Activated B cell treated with CpG ODN at 0.5 μM for 24 hours (primary cell): ENCODE results near the gene QRSL1. TPM values are rescaled to one million over a fixed set of nuclear protein-coding genes. Genes with fewer than 3 reads are reported as not detected.
"Not testable (repeated sequence)": the region's sequence is repeated elsewhere in the genome, so short reads cannot be mapped to it uniquely, and the experiment has no call there.

Experiments
- ATAC-seq: fragments of 200-7000 bp; cut with Tn5 transposase; one replicate; pipeline ENCODE4 v1.10.0; 2021; ENCODE audit warnings: low read depth, mild to moderate bottlenecking, moderate library complexity
- CTCF ChIA-PET: fragments of 350-600 bp; sonication (Branson Sonifier 250); formaldehyde crosslinking; loops from one replicate; lab custom pipeline; 2021; ENCODE audit warnings: antibody characterized with exemption; lab: Charles Lee
- POLR2A ChIA-PET: fragments of 350-600 bp; sonication (Branson Sonifier 250); formaldehyde crosslinking; loops from one replicate; lab custom pipeline; 2021; ENCODE audit warnings: antibody characterized with exemption; lab: Charles Lee
- DNase-seq: peaks from one replicate; pipeline ENCODE4 v3.0.0; 2022
- H3K27ac Mint-ChIP-seq: one replicate; pipeline ENCODE4 v1.8.0; 2020; ENCODE audit warnings: mixed read lengths
- H3K27me3 Mint-ChIP-seq: one replicate; pipeline ENCODE4 v1.8.0; 2021; ENCODE audit warnings: mixed read lengths
- H3K36me3 Mint-ChIP-seq: one replicate; pipeline ENCODE4 v1.8.0; 2021; ENCODE audit warnings: low read depth, mixed read lengths
- H3K4me1 Mint-ChIP-seq: one replicate; pipeline ENCODE4 v1.8.0; 2021; ENCODE audit warnings: mixed read lengths
- H3K4me3 Mint-ChIP-seq: one replicate; pipeline ENCODE4 v1.8.0; 2020; ENCODE audit warnings: mild to moderate bottlenecking, mixed read lengths
- H3K9me3 Mint-ChIP-seq: one replicate; pipeline ENCODE4 v1.8.0; 2020; ENCODE audit warnings: mixed read lengths
- intact Hi-C: fragments of 100-400 bp; cut with micrococcal nuclease; formaldehyde crosslinking; loops from one replicate; pipeline ENCODE4 v1.15.1; 2024
- total RNA-seq: library from RNA; stranded (reverse); gene quantifications from 2 replicates; pipeline ENCODE4 v1.2.3, GENCODE V29; 2022
- TF ChIP-seq, protein P1 (sequence below): fragments of 200-600 bp; IDR thresholded peaks from one replicate; pipeline ENCODE4 v1.8.0; 2022; ENCODE audit warnings: antibody characterized with exemption, mild to moderate bottlenecking

The QRSL1 gene
- total RNA-seq, 1 donor from 2014 or later, result 31.1 TPM

- H3K36me3 Mint-ChIP-seq, result peaks cover 3% of the 10 kb centered on the region
- peak overlapping the region; percentile 98 for H3K27ac Mint-ChIP-seq
- H3K4me1 Mint-ChIP-seq, result peaks cover 93% of the 10 kb centered on the region
- intact Hi-C loops, result loop anchor here (5.0 kb wide), 3 partner anchors 37 to 147 kb away; no protein-coding TSS in a partner anchor
- POLR2A ChIA-PET, result no interaction called here
- DNase-seq, result no peak
- CTCF ChIA-PET, result no interaction called here
- peaks cover 3% of the 10 kb centered on the region for H3K9me3 Mint-ChIP-seq
- ATAC-seq, result no peak
- TF ChIP-seq, protein P1, sequence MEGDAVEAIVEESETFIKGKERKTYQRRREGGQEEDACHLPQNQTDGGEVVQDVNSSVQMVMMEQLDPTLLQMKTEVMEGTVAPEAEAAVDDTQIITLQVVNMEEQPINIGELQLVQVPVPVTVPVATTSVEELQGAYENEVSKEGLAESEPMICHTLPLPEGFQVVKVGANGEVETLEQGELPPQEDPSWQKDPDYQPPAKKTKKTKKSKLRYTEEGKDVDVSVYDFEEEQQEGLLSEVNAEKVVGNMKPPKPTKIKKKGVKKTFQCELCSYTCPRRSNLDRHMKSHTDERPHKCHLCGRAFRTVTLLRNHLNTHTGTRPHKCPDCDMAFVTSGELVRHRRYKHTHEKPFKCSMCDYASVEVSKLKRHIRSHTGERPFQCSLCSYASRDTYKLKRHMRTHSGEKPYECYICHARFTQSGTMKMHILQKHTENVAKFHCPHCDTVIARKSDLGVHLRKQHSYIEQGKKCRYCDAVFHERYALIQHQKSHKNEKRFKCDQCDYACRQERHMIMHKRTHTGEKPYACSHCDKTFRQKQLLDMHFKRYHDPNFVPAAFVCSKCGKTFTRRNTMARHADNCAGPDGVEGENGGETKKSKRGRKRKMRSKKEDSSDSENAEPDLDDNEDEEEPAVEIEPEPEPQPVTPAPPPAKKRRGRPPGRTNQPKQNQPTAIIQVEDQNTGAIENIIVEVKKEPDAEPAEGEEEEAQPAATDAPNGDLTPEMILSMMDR, result no peak
- H3K4me3 Mint-ChIP-seq, result no peak overlapping the region
- H3K27me3 Mint-ChIP-seq, result no peaks in the 10 kb centered on the region
Measured at GRCh38 chr6:106700581-106700980, 71.2 kb downstream of the QRSL1 start.

DNA sequence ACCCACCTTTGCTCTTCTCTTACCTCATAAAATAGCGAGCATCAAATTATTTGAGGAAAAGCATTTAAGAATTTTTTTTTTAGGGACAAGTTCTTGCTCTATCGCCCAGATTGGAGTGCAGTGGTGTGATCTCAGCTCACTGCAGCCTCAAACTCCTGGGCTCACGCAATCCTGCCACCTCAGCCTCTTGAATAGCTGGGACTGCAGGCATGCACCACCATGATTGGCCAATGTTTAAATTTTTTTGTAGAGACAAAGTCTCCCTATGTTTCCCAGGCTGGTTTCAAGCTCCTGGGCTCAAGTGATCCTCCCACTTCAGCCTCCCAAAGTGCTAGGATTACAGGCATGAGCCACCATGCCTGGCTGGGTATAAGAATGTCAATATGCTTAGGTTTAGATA, 71.8 kb downstream of the QRSL1 start:
- H3K4me3 Mint-ChIP-seq, ATAC-seq, DNase-seq, POLR2A ChIA-PET, H3K36me3 Mint-ChIP-seq, H3K27me3 Mint-ChIP-seq, H3K9me3 Mint-ChIP-seq, CTCF ChIA-PET: not testable (repeated sequence)
- H3K27ac Mint-ChIP-seq, result peak overlapping the region; percentile 98
- H3K4me1 Mint-ChIP-seq, result peaks cover 93% of the 10 kb centered on the region
- intact Hi-C loops, result loop anchor here (5.0 kb wide), 3 partner anchors 36 to 146 kb away; no protein-coding TSS in a partner anchor

- Mint-ChIP-seq H3K9me3 (peaks cover 3% of the 10 kb centered on the region), H3K4me3 (peak overlapping the region; percentile 81), H3K4me1 (peaks cover 91% of the 10 kb centered on the region), H3K27ac (peak overlapping the region; percentile 98), H3K27me3 (no peaks in the 10 kb centered on the region), H3K36me3 (peaks cover 3% of the 10 kb centered on the region)
- ChIA-PET CTCF (interaction anchor here (1.0 kb wide), 1 partner anchor 277 kb away, joined by 4 read pairs; no protein-coding TSS in a partner anchor), POLR2A (interaction anchor here (0.7 to 1.9 kb wide), 8 partner anchors 12 to 72 kb away, joined by 3 to 9 read pairs (median 3); no protein-coding TSS in a partner anchor)
- intact Hi-C loops, result loop anchor here (1.0 to 5.0 kb wide), 9 partner anchors 14 to 326 kb away; partner anchors contain the start of genes CD24, MTRES1, QRSL1 and RTN4IP1
- ATAC-seq, result peak; percentile 49
- no peak for DNase-seq
- TF ChIP-seq, protein P1, result no peak
Measured at GRCh38 chr6:106702046-106702445, 72.7 kb downstream of the QRSL1 start.

DNA sequence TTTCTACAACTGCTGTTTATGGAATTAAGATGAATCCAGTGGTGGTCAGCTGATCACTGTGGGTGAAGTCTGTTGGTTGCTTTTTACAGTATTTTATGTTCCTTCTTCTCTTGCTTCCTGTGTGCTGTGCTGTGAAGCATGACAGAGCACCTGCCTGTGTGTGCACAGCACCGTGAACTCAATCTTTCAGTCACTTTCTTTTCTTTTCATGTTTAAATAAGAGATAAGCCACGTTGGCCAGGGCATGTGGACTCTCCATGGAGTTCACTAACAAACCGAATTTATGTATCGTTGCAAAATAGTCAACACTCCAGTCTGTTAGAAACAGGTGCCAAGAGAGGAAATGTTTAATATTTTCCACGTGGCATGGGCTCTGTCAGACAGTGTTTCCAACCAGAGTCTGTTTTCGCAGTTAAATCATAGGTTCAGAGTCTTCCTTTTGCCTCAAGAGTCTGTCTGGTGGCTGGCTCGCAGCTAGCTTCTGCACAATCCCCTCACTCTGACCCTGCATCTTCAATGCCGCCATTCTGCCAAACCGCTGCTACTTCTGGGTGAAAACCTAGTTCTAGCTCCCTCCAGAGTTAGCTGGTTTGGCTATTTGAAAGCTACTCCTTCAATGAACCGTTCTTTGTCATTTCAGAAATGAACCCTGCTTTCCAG, 73.2 kb downstream of the QRSL1 start:
- TF ChIP-seq, protein P1, result no peak
- Mint-ChIP-seq H3K4me1 (peaks cover 91% of the 10 kb centered on the region), H3K27ac (peak overlapping the region; percentile 98), H3K36me3 (peaks cover 3% of the 10 kb centered on the region), H3K9me3 (peaks cover 3% of the 10 kb centered on the region), H3K4me3 (peak overlapping the region; percentile 81), H3K27me3 (no peaks in the 10 kb centered on the region)
- intact Hi-C loops, result loop anchor here (1.0 to 5.0 kb wide), 9 partner anchors 14 to 326 kb away; partner anchors contain the start of genes CD24, MTRES1, QRSL1 and RTN4IP1
- peak; percentile 30 for DNase-seq
- ATAC-seq, result peak; percentile 92
- ChIA-PET CTCF (interaction anchor here (0.5 to 1.0 kb wide), 4 partner anchors 62 to 277 kb away, joined by 3 to 4 read pairs (median 4); no protein-coding TSS in a partner anchor), POLR2A (interaction anchor here (0.5 to 1.9 kb wide), 10 partner anchors 11 to 386 kb away, joined by 3 to 9 read pairs (median 3); partner anchors contain the start of gene CD24)

GRCh38 chr6:106704327-106704726, 74.9 kb downstream of the QRSL1 start:
- Mint-ChIP-seq H3K27ac (peak overlapping the region; percentile 98), H3K4me3 (no peak overlapping the region), H3K27me3 (no peaks in the 10 kb centered on the region), H3K9me3 (peaks cover 3% of the 10 kb centered on the region), H3K4me1 (peaks cover 85% of the 10 kb centered on the region), H3K36me3 (peaks cover 3% of the 10 kb centered on the region)
- no peak for ATAC-seq
- ChIA-PET POLR2A (no interaction called here), CTCF (no interaction called here)
- TF ChIP-seq, protein P1, result no peak
- intact Hi-C loops, result loop anchor here (5.0 kb wide), 3 partner anchors 33 to 143 kb away; no protein-coding TSS in a partner anchor
- no peak for DNase-seq
